Fibroblast of villous mesenchyme (primary cell): Measurements from ENCODE around the gene ACOX3. TPM values are rescaled to one million over a fixed set of nuclear protein-coding genes. Genes with fewer than 3 reads are reported as not detected.

Experiments used
- DNase-seq: peaks from one replicate; pipeline ENCODE4 v3.0.0-alpha.2; 2010; ENCODE audit warnings: low read depth
- H3K4me3 ChIP-seq: 2 replicates; pipeline ENCODE4 v1.5.1; 2011; ENCODE audit warnings: low read depth, mild to moderate bottlenecking, low read length
- total RNA-seq: library from RNA; depleted of rRNA; stranded (reverse); fragments of >200 nt; gene quantifications from 2 replicates; pipeline ENCODE4 v1.2.3, GENCODE V29; 2012
- TF ChIP-seq, protein P1 (sequence below): IDR thresholded peaks from 2 replicates; pipeline ENCODE4 v1.5.1; 2012; ENCODE audit warnings: low read depth, mild to moderate bottlenecking, low read length; ENCODE audit not compliant: insufficient read depth

The ACOX3 gene
- total RNA-seq, 1 donor, result 26.8 TPM

GRCh38 chr4:8330821-8331574, 109.5 kb downstream of the ACOX3 start:
- TF ChIP-seq, protein P1, sequence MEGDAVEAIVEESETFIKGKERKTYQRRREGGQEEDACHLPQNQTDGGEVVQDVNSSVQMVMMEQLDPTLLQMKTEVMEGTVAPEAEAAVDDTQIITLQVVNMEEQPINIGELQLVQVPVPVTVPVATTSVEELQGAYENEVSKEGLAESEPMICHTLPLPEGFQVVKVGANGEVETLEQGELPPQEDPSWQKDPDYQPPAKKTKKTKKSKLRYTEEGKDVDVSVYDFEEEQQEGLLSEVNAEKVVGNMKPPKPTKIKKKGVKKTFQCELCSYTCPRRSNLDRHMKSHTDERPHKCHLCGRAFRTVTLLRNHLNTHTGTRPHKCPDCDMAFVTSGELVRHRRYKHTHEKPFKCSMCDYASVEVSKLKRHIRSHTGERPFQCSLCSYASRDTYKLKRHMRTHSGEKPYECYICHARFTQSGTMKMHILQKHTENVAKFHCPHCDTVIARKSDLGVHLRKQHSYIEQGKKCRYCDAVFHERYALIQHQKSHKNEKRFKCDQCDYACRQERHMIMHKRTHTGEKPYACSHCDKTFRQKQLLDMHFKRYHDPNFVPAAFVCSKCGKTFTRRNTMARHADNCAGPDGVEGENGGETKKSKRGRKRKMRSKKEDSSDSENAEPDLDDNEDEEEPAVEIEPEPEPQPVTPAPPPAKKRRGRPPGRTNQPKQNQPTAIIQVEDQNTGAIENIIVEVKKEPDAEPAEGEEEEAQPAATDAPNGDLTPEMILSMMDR, result peak; percentile 13
- H3K4me3 ChIP-seq, result no peak overlapping the region
- peak; percentile 29 for DNase-seq

DNA sequence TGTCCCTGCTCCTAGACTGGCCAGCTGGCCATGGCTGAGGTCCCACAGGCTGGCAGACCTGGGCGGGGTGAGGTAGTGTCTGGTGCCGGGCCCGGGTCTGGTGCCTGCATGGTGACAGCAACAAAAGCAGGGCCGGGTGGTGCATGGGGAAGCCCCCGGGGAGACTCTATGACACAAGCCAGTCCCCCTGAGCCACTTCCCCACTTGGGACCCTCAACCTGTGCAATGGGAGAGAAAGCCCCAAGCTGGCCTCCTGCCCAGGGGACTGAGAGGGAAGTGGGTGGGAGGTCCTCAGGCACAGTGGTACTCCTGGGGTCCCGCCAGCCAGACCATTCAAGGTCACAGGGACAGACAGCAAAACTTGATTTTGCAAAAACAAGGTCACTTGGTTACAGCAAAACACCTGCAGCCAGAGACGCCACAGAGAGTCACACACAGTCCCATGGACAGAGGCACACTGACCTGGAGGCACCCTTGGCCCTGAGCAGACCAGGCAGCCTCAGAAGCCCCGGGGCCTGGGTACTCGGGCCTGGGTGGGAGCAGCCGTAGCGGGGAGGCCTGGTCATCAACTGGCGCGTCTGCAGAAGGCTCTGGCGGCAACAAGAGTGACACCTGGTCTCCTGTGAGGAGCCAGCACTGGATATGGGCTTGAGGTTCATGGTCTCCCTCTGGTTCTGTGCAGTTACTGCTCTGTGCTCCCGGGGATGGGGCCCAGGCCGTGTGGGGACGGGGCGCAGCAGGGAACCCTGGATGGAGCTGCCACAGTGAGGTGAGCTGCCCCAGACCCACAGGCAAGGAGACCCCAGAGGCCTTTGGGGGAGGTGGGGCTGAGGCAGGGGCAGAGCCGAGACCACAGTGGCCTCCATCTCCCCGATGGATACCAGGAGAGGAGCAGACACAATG, 110.4 kb downstream of the ACOX3 start:
- no peak for DNase-seq
- TF ChIP-seq, protein P1, result no peak
- no peak overlapping the region for H3K4me3 ChIP-seq

DNA sequence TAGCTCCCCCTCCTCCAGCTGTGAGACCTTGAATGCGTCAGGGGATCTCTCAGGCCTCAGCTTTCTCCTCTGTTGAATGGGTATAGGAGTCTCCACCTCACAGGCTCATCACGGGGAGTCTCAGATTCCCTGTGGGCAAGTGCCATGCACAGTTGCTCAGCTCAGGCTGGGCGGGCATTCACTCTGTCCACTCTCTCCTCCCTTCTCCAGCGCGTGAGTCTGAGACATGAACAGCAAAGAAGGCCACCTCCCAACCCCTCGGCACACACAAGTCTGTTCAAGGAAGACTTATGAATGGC, 111.0 kb downstream of the ACOX3 start:
- no peak for DNase-seq
- TF ChIP-seq, protein P1, result no peak
- H3K4me3 ChIP-seq, result no peak overlapping the region

DNA sequence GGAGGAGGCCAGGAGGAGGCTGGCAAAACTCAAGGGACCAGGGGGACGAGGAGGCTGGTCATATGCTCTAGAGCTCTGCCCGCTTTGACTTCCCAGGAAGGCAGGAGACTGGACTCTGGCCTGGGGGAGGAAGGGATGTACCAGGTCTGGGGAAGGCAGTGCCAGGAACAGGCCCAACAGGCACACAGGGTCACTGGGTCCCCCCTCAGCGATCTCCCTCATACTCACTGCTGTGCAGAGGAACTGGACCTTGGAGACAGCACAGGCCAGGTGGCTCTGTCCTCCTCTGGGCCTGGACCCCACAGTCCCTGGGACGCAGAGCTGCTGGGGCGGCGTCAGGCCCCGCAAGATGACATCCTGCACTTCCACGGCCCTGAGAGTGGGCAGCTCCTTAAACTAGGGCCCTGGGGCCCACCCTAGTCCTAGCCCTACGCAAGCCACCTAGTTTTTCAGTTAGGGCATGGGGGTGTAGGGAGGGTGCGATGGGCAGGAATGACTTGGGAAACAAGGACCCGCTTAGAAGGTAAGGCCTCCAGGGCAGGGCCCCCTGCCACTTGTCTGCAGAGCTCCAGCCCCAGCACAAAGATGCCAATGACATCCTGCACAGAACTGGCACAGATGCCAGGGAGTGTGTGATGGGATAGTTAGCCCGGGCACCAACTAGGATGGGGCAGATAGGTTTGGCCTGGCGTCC, 111.5 kb downstream of the ACOX3 start:
- DNase-seq, result no peak
- no peak overlapping the region for H3K4me3 ChIP-seq
- TF ChIP-seq, protein P1, result no peak

DNA sequence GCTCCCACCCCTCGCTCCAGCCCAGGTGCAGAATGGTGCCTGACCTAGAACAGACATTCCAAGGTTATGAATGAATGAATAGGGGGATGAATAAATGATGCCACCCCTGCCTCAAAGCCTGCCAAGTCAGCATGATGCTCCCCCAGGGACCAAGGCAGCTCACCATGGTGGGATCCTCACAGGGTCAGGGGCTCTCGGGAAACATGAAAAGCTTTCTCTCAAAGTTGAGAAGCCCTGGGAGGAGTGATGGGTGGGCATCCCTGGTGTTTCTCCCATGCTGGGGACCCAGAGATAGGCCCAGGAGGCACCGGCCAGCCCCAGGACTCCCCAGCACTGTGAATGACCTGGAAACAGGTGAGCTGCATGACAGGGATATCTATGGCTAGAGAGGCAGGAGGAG, 112.1 kb downstream of the ACOX3 start:
- TF ChIP-seq, protein P1, result no peak
- no peak overlapping the region for H3K4me3 ChIP-seq
- no peak for DNase-seq

DNA sequence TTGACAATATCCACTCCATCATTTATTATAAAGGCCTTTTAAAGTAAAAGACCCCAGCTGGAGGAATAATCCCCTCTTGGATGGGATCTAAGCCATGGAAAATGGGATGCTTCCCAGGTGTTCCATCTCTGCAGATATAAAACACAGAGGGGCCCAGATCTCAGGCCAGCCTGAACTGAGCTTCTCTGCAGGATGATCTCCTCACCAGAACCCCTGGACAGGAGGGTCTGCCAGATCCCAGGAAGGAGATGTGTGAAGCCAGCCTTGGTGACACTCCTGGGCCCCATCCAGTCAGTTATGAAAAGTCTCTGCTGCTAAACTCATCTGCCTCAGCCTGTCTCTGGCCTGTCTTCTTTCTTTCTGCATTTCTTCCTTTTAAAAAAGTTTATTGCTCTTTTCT, 114.3 kb downstream of the ACOX3 start:
- TF ChIP-seq, protein P1, result no peak
- H3K4me3 ChIP-seq, result no peak overlapping the region
- DNase-seq, result no peak
